HG03280 (cell line): ENCODE results near the gene MED13L.

Source experiments
- ATAC-seq: cut with Tn5 transposase; IDR thresholded peaks from one replicate; pipeline ENCODE4 v1.9.1; 2021; ENCODE audit warnings: mild to moderate bottlenecking, moderate library complexity; ENCODE audit not compliant: unreplicated experiment

The MED13L gene

GRCh38 chr12:115956236-115956635 is 321.3 kb downstream of the MED13L start:
- no peak for ATAC-seq

GRCh38 chr12:115953450-115953849 is 324.0 kb downstream of the MED13L start:
- no peak for ATAC-seq

GRCh38 chr12:115953031-115953430 is 324.5 kb downstream of the MED13L start:
- ATAC-seq = no peak

GRCh38 chr12:115950959-115951358 is 326.5 kb downstream of the MED13L start:
- no peak for ATAC-seq

- ATAC-seq = no peak
Observed at GRCh38 chr12:115949675-115950074, 327.8 kb downstream of the MED13L start.

GRCh38 chr12:115947696-115948062 is 329.8 kb downstream of the MED13L start:
- no peak for ATAC-seq

- ATAC-seq = no peak
Observed at GRCh38 chr12:115946867-115947695, 330.4 kb downstream of the MED13L start.

- no peak for ATAC-seq
Observed at GRCh38 chr12:115946092-115946491, 331.4 kb downstream of the MED13L start.

GRCh38 chr12:115945491-115945885 is 332.0 kb downstream of the MED13L start:
- no peak for ATAC-seq

GRCh38 chr12:115944837-115945490 is 332.5 kb downstream of the MED13L start:
- no peak for ATAC-seq

GRCh38 chr12:115944392-115944742 is 333.1 kb downstream of the MED13L start:
- ATAC-seq = no peak

- no peak for ATAC-seq
Observed at GRCh38 chr12:115943630-115944391, 333.7 kb downstream of the MED13L start.

GRCh38 chr12:115943310-115943629 is 334.2 kb downstream of the MED13L start:
- no peak for ATAC-seq

- no peak for ATAC-seq
Observed at GRCh38 chr12:115942346-115942745, 335.1 kb downstream of the MED13L start.

GRCh38 chr12:115941362-115941761 is 336.1 kb downstream of the MED13L start:
- no peak for ATAC-seq

GRCh38 chr12:115938794-115939377 is 338.6 kb downstream of the MED13L start:
- ATAC-seq = no peak

GRCh38 chr12:115936997-115937916 is 340.2 kb downstream of the MED13L start:
- no peak for ATAC-seq

- ATAC-seq = no peak
Observed at GRCh38 chr12:115934877-115935276, 342.6 kb downstream of the MED13L start.

- no peak for ATAC-seq
Observed at GRCh38 chr12:115934046-115934445, 343.4 kb downstream of the MED13L start.

- ATAC-seq = no peak
Observed at GRCh38 chr12:115932066-115932465, 345.4 kb downstream of the MED13L start.
